K562 (cell line): ENCODE data around the gene BLOC1S3. TPM values are rescaled to one million over a fixed set of nuclear protein-coding genes. Genes with fewer than 3 reads are reported as not detected.

ENCODE experiments used
- ATF7 ChIP-seq: fragments of 450-650 bp; IDR thresholded peaks from 2 replicates; pipeline ENCODE4 v1.7.1; 2014; ENCODE audit warnings: mild to moderate bottlenecking, moderate library complexity
- BCL6 ChIP-seq: fragments of 250-450 bp; sonication (Bioruptor Pico); IDR thresholded peaks from 2 replicates; pipeline ENCODE4 v1.4.0; 2020
- BCOR ChIP-seq: fragments of 450-650 bp; IDR thresholded peaks from 2 replicates; pipeline ENCODE4 v1.6.1; 2016
- BMI1 ChIP-seq: fragments of 150-350 bp; IDR thresholded peaks from 2 replicates; pipeline ENCODE4 v1.6.1; 2014; ENCODE audit warnings: low read length
- CBX1 ChIP-seq: sonication (generic); IDR thresholded peaks from 2 replicates; pipeline ENCODE4 v1.6.1; 2016; ENCODE audit warnings: antibody characterized with exemption, low read depth, mild to moderate bottlenecking
- HINFP ChIP-seq: fragments of 450-650 bp; conservative IDR thresholded peaks from 2 replicates; pipeline ENCODE4 v1.6.1; 2016; ENCODE audit warnings: missing genetic modification characterization, low read depth, mild to moderate bottlenecking, control low read depth, missing compliant biosample characterization
- KLF13 ChIP-seq: fragments of 450-650 bp; IDR thresholded peaks from 2 replicates; pipeline ENCODE4 v1.6.1; 2016; ENCODE audit warnings: missing genetic modification characterization, low read depth, mild to moderate bottlenecking, missing compliant biosample characterization, moderate library complexity, borderline replicate concordance
- KLF16 ChIP-seq: IDR thresholded peaks from 2 replicates; pipeline ENCODE4 v1.6.1; 2016; ENCODE audit warnings: antibody characterized with exemption
- MAFG ChIP-seq: fragments of 450-650 bp; conservative IDR thresholded peaks from 2 replicates; pipeline ENCODE4 v1.6.1; 2016; ENCODE audit warnings: missing genetic modification characterization, missing compliant biosample characterization
- NFXL1 ChIP-seq: fragments of 450-650 bp; formaldehyde crosslinking; IDR thresholded peaks from 2 replicates; pipeline ENCODE4 v1.4.0; 2021; ENCODE audit warnings: mild to moderate bottlenecking
- PHF21A ChIP-seq: fragments of 450-650 bp; IDR thresholded peaks from 2 replicates; pipeline ENCODE4 v1.6.1; 2017; ENCODE audit warnings: low read depth, borderline replicate concordance
- RBM17 ChIP-seq: fragments of 200-400 bp; formaldehyde crosslinking; IDR thresholded peaks from 2 replicates; pipeline ENCODE4 v1.6.1; 2017; ENCODE audit warnings: low read depth, mild to moderate bottlenecking, low read length, borderline replicate concordance
- SAP30 ChIP-seq: fragments of 200-600 bp; sonication (generic); IDR thresholded peaks from 2 replicates; pipeline ENCODE4 v1.6.1; 2012; ENCODE audit warnings: borderline replicate concordance, low read depth, mild to moderate bottlenecking, moderate library complexity, low read length, control low read depth, inconsistent platforms; ENCODE audit not compliant: insufficient read depth, poor library complexity, severe bottlenecking
- SREBF1 ChIP-seq: fragments of 150-350 bp; IDR thresholded peaks from 2 replicates; pipeline ENCODE4 v1.6.1; 2014; ENCODE audit warnings: antibody characterized with exemption, low read depth, low read length, borderline replicate concordance
- TFE3 ChIP-seq: fragments of 450-650 bp; formaldehyde crosslinking; IDR thresholded peaks from 2 replicates; pipeline ENCODE4 v1.4.0; 2020; ENCODE audit warnings: mild to moderate bottlenecking, mixed read lengths
- ZBTB11 ChIP-seq, 3 experiments: fragments of 200-800 bp in 1 of 3; fragments of 250-450 bp in 1 of 3; fragments of 450-650 bp in 1 of 3; sonication (Bioruptor Pico) in 1 of 3; sonication (Bioruptor generic) in 1 of 3; formaldehyde crosslinking in 1 of 3; IDR thresholded peaks; 2 replicates each; pipeline versions ENCODE4 v1.6.1 to v1.8.0; 2016 to 2022; ENCODE audit warnings: mild to moderate bottlenecking in 2 of 3, missing genetic modification characterization in 2 of 3, missing compliant biosample characterization in 1 of 3, moderate library complexity in 1 of 3
- ZNF121 ChIP-seq: sonication (generic); formaldehyde crosslinking; conservative IDR thresholded peaks from 2 replicates; pipeline ENCODE4 v1.8.0; 2022; ENCODE audit warnings: missing genetic modification reagents
- ZNF449 ChIP-seq: fragments of 250-450 bp; sonication (Bioruptor Pico); IDR thresholded peaks from 2 replicates; pipeline ENCODE4 v1.8.0; 2022; ENCODE audit warnings: moderate library complexity, mild to moderate bottlenecking, inconsistent platforms
- polyA plus RNA-seq, 8 experiments: library from polyadenylated mRNA; depleted of rRNA in 4 of 8; stranded (reverse) in 5 of 8; unstranded in 3 of 8; fragments of >200 nt; fragmentation: Nextera tagmentation in 2 of 8; fragmentation: Illumina TruSeq in 1 of 8; extraction: Ambion mirVana in 2 of 8; extraction: Trizol in 1 of 8; gene quantifications; 2 replicates each; pipeline versions ENCODE4 v1.2.1 to v1.2.3, GENCODE V29; 2011 to 2014; ENCODE audit warnings: inconsistent platforms in 1 of 8, missing spikeins in 1 of 8
- total RNA-seq, 7 experiments: library from RNA; depleted of rRNA in 6 of 7; stranded (reverse); fragments of >200 nt in 6 of 7; fragmentation: Illumina TruSeq in 2 of 7; extraction: Trizol in 2 of 7; gene quantifications; 2 replicates each; pipeline versions ENCODE4 v1.2.1 to v1.2.3, GENCODE V29; 2011 to 2021; ENCODE audit warnings: low replicate concordance in 1 of 7

BLOC1S3 gene
- total and polyA plus RNA-seq, 9 of the 15 experiments (the other 6 are each of a cell fraction or from before 2014, with no cell fraction given), result 3.9 to 20.2 (median 10.4) TPM

GRCh38 chr19:45178262-45179071 is at the start of gene BLOC1S3 (continued):
- TF ChIP-seq ZBTB11 (CRISPR knock-in tag; IDR thresholded peaks at IDR 0.05) (no peak), CBX1 (no peak), BCL6 (CRISPR knock-in tag) (no peak), MAFG (no peak), KLF16 (no peak), ATF7 (peak; percentile 90), RBM17 (no peak), NFXL1 (CRISPR knock-in tag) (no peak), PHF21A (no peak), ZNF121 (no peak), BCOR (no peak), TFE3 (CRISPR knock-in tag) (peak; percentile 96), ZNF449 (CRISPR knock-in tag) (no peak), BMI1 (no peak), KLF13 (tag) (peak; percentile 64; the same call in 1 of the 2 replicates), HINFP (0 out of 2 replicates have a peak, but pooled peaks have one; percentile 36), SREBF1 (0 out of 2 replicates have a peak, but pooled peaks have one; percentile 50), SAP30 (peak; percentile 99)
